GM18505 (cell line): ENCODE data around the gene DDR2.

Experiments used
- ATAC-seq: cut with Tn5 transposase; IDR thresholded peaks from one replicate; pipeline ENCODE4 v1.9.1; 2021; ENCODE audit not compliant: unreplicated experiment
- POLR2A ChIP-seq: IDR thresholded peaks from 4 replicates; pipeline ENCODE4 v1.6.1; 2011; ENCODE audit warnings: borderline replicate concordance; ENCODE audit not compliant: insufficient read depth, insufficient read length; ENCODE audit errors: extremely low read depth

DDR2 gene

GRCh38 chr1:162617513-162617912 is 14.8 kb upstream of the DDR2 start:
- no peak for TF ChIP-seq POLR2A
- no peak for ATAC-seq

- TF ChIP-seq POLR2A: no peak
- ATAC-seq: no peak
Measured at GRCh38 chr1:162619076-162619475, 13.2 kb upstream of the DDR2 start.

GRCh38 chr1:162621256-162621655 is 11.0 kb upstream of the DDR2 start:
- no peak for ATAC-seq
- no peak for TF ChIP-seq POLR2A

- no peak for TF ChIP-seq POLR2A
- ATAC-seq: no peak
Measured at GRCh38 chr1:162625679-162626078, 6.6 kb upstream of the DDR2 start.

- no peak for ATAC-seq
- no peak for TF ChIP-seq POLR2A
Measured at GRCh38 chr1:162626094-162626493, 6.2 kb upstream of the DDR2 start.

GRCh38 chr1:162626761-162627160 is 5.5 kb upstream of the DDR2 start:
- ATAC-seq: no peak

GRCh38 chr1:162627662-162628296 is 4.5 kb upstream of the DDR2 start:
- no peak for ATAC-seq
- TF ChIP-seq POLR2A: no peak

More at GRCh38 chr1:162626761-162627160, 5.5 kb upstream of the DDR2 start:
- no peak for TF ChIP-seq POLR2A

GRCh38 chr1:162629077-162629627 is 3.1 kb upstream of the DDR2 start:
- TF ChIP-seq POLR2A: no peak
- no peak for ATAC-seq

GRCh38 chr1:162629651-162630050 is 2.6 kb upstream of the DDR2 start:
- no peak for TF ChIP-seq POLR2A
- ATAC-seq: no peak

GRCh38 chr1:162631546-162632191 is 595 bp upstream of the DDR2 start:
- ATAC-seq: no peak
- TF ChIP-seq POLR2A: no peak

GRCh38 chr1:162632698-162633080 is 425 bp downstream of the DDR2 start:
- no peak for ATAC-seq
- TF ChIP-seq POLR2A: no peak

- no peak for TF ChIP-seq POLR2A
- no peak for ATAC-seq
Measured at GRCh38 chr1:162633081-162633762, 958 bp downstream of the DDR2 start.

GRCh38 chr1:162635418-162635817 is 3.2 kb downstream of the DDR2 start:
- no peak for TF ChIP-seq POLR2A
- no peak for ATAC-seq

- no peak for TF ChIP-seq POLR2A
- no peak for ATAC-seq
Measured at GRCh38 chr1:162639718-162640117, 7.5 kb downstream of the DDR2 start.

GRCh38 chr1:162641114-162641513 is 8.8 kb downstream of the DDR2 start:
- ATAC-seq: no peak
- no peak for TF ChIP-seq POLR2A

GRCh38 chr1:162644986-162645314 is 12.7 kb downstream of the DDR2 start:
- ATAC-seq: no peak
- no peak for TF ChIP-seq POLR2A
